Uterus (tissue), 2 donors: ENCODE data around the gene CNR2.

Experiments used
- CTCF ChIP-seq, 4 experiments: fragments of 200-600 bp in 2 of 4; fragments of 450-650 bp in 2 of 4; sonication (generic) in 2 of 4; IDR thresholded peaks; one replicate each; pipeline ENCODE4 v1.5.1; 2016 to 2019; ENCODE audit warnings: antibody characterized with exemption in 4 of 4, mild to moderate bottlenecking in 2 of 4, moderate library complexity in 1 of 4
- POLR2A ChIP-seq, 2 donors: fragments of 450-650 bp; IDR thresholded peaks; one replicate each; pipeline ENCODE4 v1.6.1; 2016; ENCODE audit warnings: antibody characterized with exemption in 2 of 2, mild to moderate bottlenecking in 1 of 2, moderate library complexity in 1 of 2

- TF ChIP-seq CTCF (IDR thresholded peaks at IDR 0.05) = no peak
- TF ChIP-seq POLR2A (IDR thresholded peaks at IDR 0.05) = no peak
Observed at GRCh38 chr1:23931491-23931880, 18.3 kb upstream of the CNR2 start.
